DOHH2 (cell line): Measurements from ENCODE around the gene RAD51C.
"Not testable (repeated sequence)": the region's sequence is repeated elsewhere in the genome, so short reads cannot be mapped to it uniquely, and the experiment has no call there.

Experiments used
- H3F3A ChIP-seq: fragments of 200-600 bp; sonication (generic), shearing (Covaris generic); 2 replicates; pipeline ENCODE4 v1.6.0; 2016; ENCODE audit warnings: antibody characterized with exemption, mild to moderate bottlenecking; ENCODE audit not compliant: control insufficient read depth, insufficient read depth
- H3K27ac ChIP-seq: fragments of 200-600 bp; sonication (generic); 2 replicates; pipeline ENCODE4 v1.5.1; 2014; ENCODE audit warnings: low read depth, mild to moderate bottlenecking, low read length, moderate library complexity
- H3K27me3 ChIP-seq: fragments of 200-600 bp; sonication (generic); 2 replicates; pipeline ENCODE4 v1.6.1; 2014; ENCODE audit warnings: mild to moderate bottlenecking, low read length, mixed read lengths; ENCODE audit not compliant: control insufficient read depth
- H3K36me3 ChIP-seq: fragments of 200-600 bp; sonication (generic); 2 replicates; pipeline ENCODE4 v1.6.1; 2014; ENCODE audit warnings: mild to moderate bottlenecking, low read length, moderate library complexity, mixed read lengths; ENCODE audit not compliant: control insufficient read depth
- H3K4me1 ChIP-seq: fragments of 200-600 bp; sonication (generic); 2 replicates; pipeline ENCODE4 v1.6.1; 2014; ENCODE audit warnings: mild to moderate bottlenecking, low read length, mixed read lengths; ENCODE audit not compliant: control insufficient read depth
- H3K4me2 ChIP-seq: fragments of 200-600 bp; sonication (generic); 2 replicates; pipeline ENCODE4 v1.6.0; 2014; ENCODE audit warnings: mild to moderate bottlenecking, low read length, moderate library complexity
- H3K4me3 ChIP-seq: fragments of 200-600 bp; sonication (generic); 2 replicates; pipeline ENCODE4 v1.5.1; 2014; ENCODE audit warnings: mild to moderate bottlenecking, low read length, mixed read lengths
- H3K79me2 ChIP-seq: fragments of 200-600 bp; sonication (generic); 2 replicates; pipeline ENCODE4 v1.6.1; 2014; ENCODE audit warnings: mild to moderate bottlenecking, low read length, mixed read lengths; ENCODE audit not compliant: control insufficient read depth
- H3K9me2 ChIP-seq: fragments of 200-600 bp; sonication (generic); replicated peaks from 2 replicates; pipeline ENCODE4 v1.6.1; 2014; ENCODE audit warnings: mild to moderate bottlenecking, low read length, mixed read lengths; ENCODE audit not compliant: control insufficient read depth
- H3K9me3 ChIP-seq: fragments of 200-600 bp; sonication (generic); 2 replicates; pipeline ENCODE4 v1.6.1; 2014; ENCODE audit warnings: antibody characterized with exemption, low read length, mixed read lengths; ENCODE audit not compliant: control insufficient read depth, insufficient read depth
- H4K20me1 ChIP-seq: fragments of 200-600 bp; sonication (generic); 2 replicates; pipeline ENCODE4 v1.6.0; 2014; ENCODE audit warnings: low read depth, mild to moderate bottlenecking, antibody characterized with exemption, low read length, moderate library complexity; ENCODE audit not compliant: control insufficient read depth, insufficient read depth
- EZH2phosphoT487 ChIP-seq: fragments of 200-600 bp; sonication (generic); IDR thresholded peaks from 2 replicates; pipeline ENCODE4 v1.6.1; 2017; ENCODE audit warnings: borderline replicate concordance, mild to moderate bottlenecking, antibody characterized with exemption, low read length, moderate library complexity, mixed read lengths
- TF ChIP-seq, protein P1 (sequence below): fragments of 200-600 bp; sonication (generic); IDR thresholded peaks from one replicate; pipeline ENCODE4 v1.5.1; 2014; ENCODE audit warnings: antibody characterized with exemption, mild to moderate bottlenecking, low read depth, low read length; ENCODE audit not compliant: poor library complexity, severe bottlenecking

The RAD51C gene

DNA sequence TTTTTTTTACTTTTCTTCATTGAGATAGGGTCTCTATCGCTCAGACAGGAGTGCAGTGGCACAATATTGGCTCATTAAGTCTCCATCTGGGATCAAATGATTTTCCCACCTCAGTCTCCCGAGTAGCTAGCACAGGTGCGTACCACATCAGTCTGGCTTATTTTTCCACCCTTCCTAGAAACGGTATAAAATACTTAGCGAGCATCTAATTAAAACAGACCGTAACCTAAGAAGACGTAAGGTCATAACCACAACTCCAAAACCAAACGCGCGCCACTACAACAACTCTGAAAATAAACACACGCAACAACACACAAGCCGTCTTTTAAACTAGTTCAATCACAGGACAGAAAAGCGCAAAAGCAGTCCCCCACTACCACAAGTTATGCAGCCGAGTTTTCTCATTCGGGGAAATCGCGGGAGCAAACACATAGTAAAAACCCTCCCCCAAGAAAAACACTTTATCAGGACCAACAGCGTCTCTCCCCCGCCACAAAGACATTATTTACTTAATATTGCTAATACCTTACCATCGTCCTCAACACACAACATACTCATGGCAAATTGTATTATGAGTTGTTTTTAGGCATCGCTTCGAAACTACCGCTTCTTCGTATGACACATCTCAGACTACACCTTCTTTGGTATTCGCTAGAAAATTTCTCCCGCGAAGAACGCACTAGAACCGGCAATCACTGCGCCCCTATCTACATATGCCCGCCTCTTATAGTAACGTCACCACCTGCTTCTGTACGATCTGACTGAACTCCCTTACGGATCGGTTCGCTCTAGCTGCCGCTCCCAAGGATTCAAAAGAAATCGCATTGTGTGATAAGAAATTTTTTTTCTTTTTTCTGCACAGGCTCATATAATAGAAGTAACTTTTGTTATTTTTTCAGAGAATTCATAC, 33.3 kb upstream of the RAD51C start:
- Histone ChIP-seq H3K27me3 (no peaks in the 10 kb centered on the region), H3K4me2 (peak overlapping the region; percentile 77), H3K4me1 (peaks cover 11% of the 10 kb centered on the region), H3K4me3 (peak overlapping the region; percentile 70), H3K27ac (peak overlapping the region; percentile 79), H3K79me2 (no peaks in the 10 kb centered on the region; the same call in 1 of the 2 replicates), H3K9me3 (no peaks in the 10 kb centered on the region), H3K36me3 (no peaks in the 10 kb centered on the region), H3F3A (peaks cover 4% of the 10 kb centered on the region), H3K9me2 (no peaks in the 10 kb centered on the region), H4K20me1 (no peaks in the 10 kb centered on the region)
- TF ChIP-seq, protein P1, sequence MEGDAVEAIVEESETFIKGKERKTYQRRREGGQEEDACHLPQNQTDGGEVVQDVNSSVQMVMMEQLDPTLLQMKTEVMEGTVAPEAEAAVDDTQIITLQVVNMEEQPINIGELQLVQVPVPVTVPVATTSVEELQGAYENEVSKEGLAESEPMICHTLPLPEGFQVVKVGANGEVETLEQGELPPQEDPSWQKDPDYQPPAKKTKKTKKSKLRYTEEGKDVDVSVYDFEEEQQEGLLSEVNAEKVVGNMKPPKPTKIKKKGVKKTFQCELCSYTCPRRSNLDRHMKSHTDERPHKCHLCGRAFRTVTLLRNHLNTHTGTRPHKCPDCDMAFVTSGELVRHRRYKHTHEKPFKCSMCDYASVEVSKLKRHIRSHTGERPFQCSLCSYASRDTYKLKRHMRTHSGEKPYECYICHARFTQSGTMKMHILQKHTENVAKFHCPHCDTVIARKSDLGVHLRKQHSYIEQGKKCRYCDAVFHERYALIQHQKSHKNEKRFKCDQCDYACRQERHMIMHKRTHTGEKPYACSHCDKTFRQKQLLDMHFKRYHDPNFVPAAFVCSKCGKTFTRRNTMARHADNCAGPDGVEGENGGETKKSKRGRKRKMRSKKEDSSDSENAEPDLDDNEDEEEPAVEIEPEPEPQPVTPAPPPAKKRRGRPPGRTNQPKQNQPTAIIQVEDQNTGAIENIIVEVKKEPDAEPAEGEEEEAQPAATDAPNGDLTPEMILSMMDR, result no peak
- TF ChIP-seq EZH2phosphoT487, result no peak

DNA sequence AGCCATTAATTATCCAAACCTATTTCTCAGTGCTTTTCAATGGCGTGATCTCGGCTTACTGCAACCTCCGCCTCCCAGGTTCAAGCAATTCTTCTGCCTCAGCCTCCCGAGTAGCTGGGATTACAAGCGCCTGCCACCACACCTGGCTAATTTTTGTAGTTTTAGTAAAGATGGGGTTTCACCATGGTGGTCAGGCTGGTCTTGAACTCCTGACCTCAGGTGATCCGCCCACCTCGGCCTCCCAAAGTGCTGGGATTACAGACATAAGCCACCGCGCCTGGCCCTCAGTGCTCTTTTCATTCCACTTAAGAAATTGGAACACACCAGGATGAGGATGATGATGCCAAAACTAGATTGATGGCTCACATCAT, 32.7 kb upstream of the RAD51C start:
- Histone ChIP-seq H3K27ac (peak overlapping the region; percentile 79), H3K4me2 (peak overlapping the region; percentile 77), H3K4me3 (peak overlapping the region; percentile 70), H3K4me1 (peaks cover 11% of the 10 kb centered on the region)
- H3F3A ChIP-seq, H3K27me3 ChIP-seq, H3K9me3 ChIP-seq, H3K9me2 ChIP-seq, H3K36me3 ChIP-seq, H3K79me2 ChIP-seq, H4K20me1 ChIP-seq: not testable (repeated sequence)

- peaks cover 11% of the 10 kb centered on the region for H3K4me1 ChIP-seq
- H3K4me2 ChIP-seq, result no peak overlapping the region
- H3K79me2 ChIP-seq, result no peaks in the 10 kb centered on the region; the same call in 1 of the 2 replicates
- no peak overlapping the region for H3K27ac ChIP-seq
- H3K36me3 ChIP-seq, result no peaks in the 10 kb centered on the region
- H3F3A ChIP-seq, result peaks cover 4% of the 10 kb centered on the region
- no peaks in the 10 kb centered on the region for H3K9me2 ChIP-seq
- no peaks in the 10 kb centered on the region for H3K9me3 ChIP-seq
- no peaks in the 10 kb centered on the region for H3K27me3 ChIP-seq
- H3K4me3 ChIP-seq, result no peak overlapping the region
- TF ChIP-seq, protein P1, result no peak
- TF ChIP-seq EZH2phosphoT487, result no peak
- H4K20me1 ChIP-seq, result no peaks in the 10 kb centered on the region
Observed at GRCh38 chr17:58660621-58661020, 31.8 kb upstream of the RAD51C start.

DNA sequence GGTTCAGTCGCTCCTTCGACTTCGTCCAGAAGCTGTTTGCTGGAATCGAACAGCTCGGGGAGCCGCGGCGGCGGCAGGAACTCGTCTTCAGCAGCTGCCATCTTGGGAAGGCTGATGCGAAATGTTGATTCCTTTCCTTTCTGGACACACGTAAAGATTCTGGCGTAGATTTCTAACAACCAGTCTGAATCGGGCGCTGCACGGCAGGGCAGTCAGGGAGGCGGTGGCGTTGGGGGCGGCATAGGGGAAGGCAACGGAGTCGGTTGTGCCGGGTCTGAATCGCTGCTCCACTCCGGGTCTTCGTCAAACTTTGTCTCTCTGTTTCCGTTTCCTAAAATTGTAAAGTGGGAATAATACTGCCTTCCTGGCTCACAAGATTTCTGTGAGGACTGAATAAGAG, 30.9 kb upstream of the RAD51C start:
- H3K9me2 ChIP-seq, result no peaks in the 10 kb centered on the region
- no peak for TF ChIP-seq EZH2phosphoT487
- no peak overlapping the region for H3K4me3 ChIP-seq
- H3K4me1 ChIP-seq, result peaks cover 16% of the 10 kb centered on the region
- no peaks in the 10 kb centered on the region for H3K36me3 ChIP-seq
- no peak overlapping the region for H3K4me2 ChIP-seq
- no peaks in the 10 kb centered on the region for H4K20me1 ChIP-seq
- H3K9me3 ChIP-seq, result no peaks in the 10 kb centered on the region
- H3K27ac ChIP-seq, result no peak overlapping the region
- H3K27me3 ChIP-seq, result peaks cover 1% of the 10 kb centered on the region; the same call in 1 of the 2 replicates
- H3K79me2 ChIP-seq, result no peaks in the 10 kb centered on the region; the same call in 1 of the 2 replicates
- H3F3A ChIP-seq, result peaks cover 5% of the 10 kb centered on the region
